Measurements from ENCODE around the gene TNFRSF11A.

The TNFRSF11A gene

DNA sequence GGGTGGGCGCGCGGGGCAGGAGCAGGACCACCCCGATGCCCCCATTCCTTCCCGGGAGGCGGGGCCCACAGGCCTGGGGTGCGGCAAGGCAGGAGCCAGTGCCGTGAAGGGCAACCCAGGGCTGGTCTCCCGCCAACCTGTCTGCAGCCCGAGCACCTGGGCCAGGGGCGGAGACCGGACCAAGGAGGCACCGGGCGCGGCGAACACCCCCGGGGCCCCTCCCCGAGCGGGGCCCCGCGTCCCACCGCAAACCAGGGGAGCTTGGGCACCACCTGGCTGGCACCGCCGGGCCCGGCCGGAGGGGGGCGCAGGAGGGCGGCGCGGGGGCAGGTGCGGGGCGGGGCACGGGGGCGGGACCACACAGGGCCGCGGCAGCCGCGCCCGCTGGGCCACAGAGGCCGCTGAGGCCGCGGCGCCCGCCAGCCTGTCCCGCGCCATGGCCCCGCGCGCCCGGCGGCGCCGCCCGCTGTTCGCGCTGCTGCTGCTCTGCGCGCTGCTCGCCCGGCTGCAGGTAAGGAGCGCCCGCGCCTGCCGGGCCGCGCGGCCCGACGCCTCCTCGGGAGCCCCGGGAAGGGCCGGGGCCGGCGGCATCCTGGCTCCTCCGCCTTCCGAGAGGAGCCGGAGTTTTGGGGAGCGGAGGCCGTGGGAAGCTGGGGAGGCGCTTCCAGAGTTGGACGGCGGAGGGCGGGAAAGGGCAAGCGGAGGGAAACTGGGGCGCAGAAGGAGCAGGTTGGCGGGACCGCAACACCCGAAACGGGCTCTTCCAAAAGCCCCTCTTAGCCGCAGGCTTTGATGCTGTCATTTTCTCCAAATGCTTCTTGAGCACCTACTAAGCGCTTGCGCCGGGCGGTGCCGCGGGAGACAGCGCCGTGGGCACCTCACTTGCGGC is at the start of gene TNFRSF11A:
TNFRSF11A (plus strand) TSS at position 394 of the 889 bp plus-strand sequence; CDS start at position 437, 43 bp downstream.
- H3K27ac Mint-ChIP-seq: peak within 1 kb of the TSS; percentile 34
- peak; percentile 67 for ATAC-seq
- peaks cover 78% of the 10 kb centered on the region for H3K27me3 Mint-ChIP-seq
- H3K9me3 Mint-ChIP-seq: no peaks in the 10 kb centered on the region
- DNase-seq: peak; percentile 71
- peak within 1 kb of the TSS; percentile 74 for H3K4me3 Mint-ChIP-seq
- no peaks in the 10 kb centered on the region for H3K36me3 Mint-ChIP-seq (ENCODE audit: low read depth)
- H3K4me1 Mint-ChIP-seq: peaks cover 49% of the 10 kb centered on the region

DNA sequence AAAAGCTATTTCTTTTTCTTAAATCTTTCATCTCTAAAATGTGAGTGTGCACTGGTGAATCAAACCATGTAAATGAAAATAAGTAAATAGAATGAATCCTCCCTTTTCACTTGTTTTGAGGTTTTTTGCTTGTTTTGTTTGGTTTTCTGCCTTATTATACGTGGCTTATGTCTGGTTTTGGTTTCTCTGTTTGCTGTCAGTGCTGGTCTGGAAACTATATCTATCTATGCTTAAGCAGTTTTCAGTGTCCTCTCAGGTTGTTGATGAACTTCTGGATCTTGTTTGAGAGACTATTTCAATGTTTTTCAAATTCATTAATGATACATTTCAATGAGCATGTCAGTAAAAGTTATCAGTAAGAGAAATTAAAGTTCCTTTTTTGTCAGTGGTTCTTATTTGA is 48.1 kb upstream of the TNFRSF11A start:
- Mint-ChIP-seq H3K36me3 (ENCODE audit: low read depth) (peaks cover 31% of the 10 kb centered on the region), H3K4me1 (peaks cover 23% of the 10 kb centered on the region), H3K9me3 (no peaks in the 10 kb centered on the region), H3K4me3 (no peak overlapping the region), H3K27me3 (no peaks in the 10 kb centered on the region), H3K27ac (no peak overlapping the region)
- ATAC-seq (no peak), DNase-seq (no peak)

DNA sequence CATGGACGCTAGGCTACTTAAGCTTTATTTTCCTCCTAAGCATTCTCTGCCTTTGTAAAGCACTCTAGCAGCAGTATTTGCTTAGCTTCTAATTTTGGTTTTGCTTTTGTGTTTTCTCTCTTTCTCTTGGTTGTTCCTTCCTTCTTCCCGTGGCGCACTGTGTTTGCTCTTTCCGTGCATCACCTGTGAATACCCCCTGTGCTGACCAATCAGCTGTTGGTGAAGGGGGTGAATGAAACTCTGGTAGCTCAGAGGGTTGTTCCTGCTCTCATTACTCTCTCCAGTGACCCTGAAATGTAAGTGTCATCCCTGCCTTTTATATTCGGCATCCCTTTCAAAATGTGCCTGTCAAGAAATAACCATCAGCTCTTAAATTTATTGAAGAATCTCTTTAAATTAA is 45.5 kb upstream of the TNFRSF11A start:
- Mint-ChIP-seq H3K27ac (no peak overlapping the region), H3K36me3 (ENCODE audit: low read depth) (peaks cover 45% of the 10 kb centered on the region), H3K9me3 (no peaks in the 10 kb centered on the region), H3K4me1 (peaks cover 31% of the 10 kb centered on the region), H3K27me3 (no peaks in the 10 kb centered on the region), H3K4me3 (no peak overlapping the region)
- no peak for DNase-seq
- no peak for ATAC-seq

DNA sequence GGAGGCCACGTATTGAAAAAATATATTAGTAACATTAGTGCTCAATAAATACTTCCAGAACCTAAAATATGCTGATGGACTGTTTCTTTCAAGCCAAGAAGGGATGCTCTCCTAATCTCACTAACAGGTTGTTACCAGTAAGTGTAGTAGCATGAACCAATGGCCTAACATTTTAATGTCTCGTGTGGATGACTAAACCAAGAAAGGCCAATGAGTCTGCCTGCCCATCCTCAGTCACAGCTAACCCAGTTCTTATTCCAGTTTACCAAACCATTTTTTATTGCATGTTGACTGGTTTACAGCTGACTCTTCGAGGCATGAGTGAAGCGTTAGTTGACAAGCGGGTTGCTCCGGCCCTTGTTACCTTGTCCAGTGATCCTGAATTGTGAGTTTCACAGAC is 45.1 kb upstream of the TNFRSF11A start:
- peaks cover 31% of the 10 kb centered on the region for H3K4me1 Mint-ChIP-seq
- no peak overlapping the region for H3K27ac Mint-ChIP-seq
- H3K4me3 Mint-ChIP-seq: no peak overlapping the region
- DNase-seq (no peak), ATAC-seq (peak; percentile 7)
- no peaks in the 10 kb centered on the region for H3K27me3 Mint-ChIP-seq
- peaks cover 49% of the 10 kb centered on the region for H3K36me3 Mint-ChIP-seq (ENCODE audit: low read depth)
- no peaks in the 10 kb centered on the region for H3K9me3 Mint-ChIP-seq

DNA sequence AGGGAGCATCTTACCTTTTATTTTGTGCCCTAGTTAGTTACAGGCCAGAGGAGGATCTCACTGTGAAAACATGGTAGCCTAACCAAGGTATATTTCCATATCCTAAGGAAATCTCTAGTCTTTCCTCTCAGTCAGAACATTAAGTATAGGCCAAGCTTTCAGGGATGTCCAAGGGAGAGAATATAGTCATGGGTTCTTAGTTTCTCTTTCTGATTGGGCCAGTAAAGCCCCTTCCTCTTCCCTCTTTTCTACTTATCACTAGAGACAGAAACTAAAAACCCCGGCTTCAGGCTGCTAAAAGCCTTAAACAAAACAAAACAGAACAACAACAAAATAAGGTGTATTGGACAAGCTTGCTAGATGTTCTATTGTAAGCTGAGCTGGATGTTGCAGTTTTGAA is 44.3 kb upstream of the TNFRSF11A start:
- Mint-ChIP-seq H3K4me1 (peaks cover 37% of the 10 kb centered on the region), H3K27me3 (no peaks in the 10 kb centered on the region), H3K36me3 (ENCODE audit: low read depth) (peaks cover 54% of the 10 kb centered on the region), H3K4me3 (no peak overlapping the region), H3K9me3 (no peaks in the 10 kb centered on the region), H3K27ac (peak overlapping the region; percentile 57)
- ATAC-seq (no peak), DNase-seq (no peak)

DNA sequence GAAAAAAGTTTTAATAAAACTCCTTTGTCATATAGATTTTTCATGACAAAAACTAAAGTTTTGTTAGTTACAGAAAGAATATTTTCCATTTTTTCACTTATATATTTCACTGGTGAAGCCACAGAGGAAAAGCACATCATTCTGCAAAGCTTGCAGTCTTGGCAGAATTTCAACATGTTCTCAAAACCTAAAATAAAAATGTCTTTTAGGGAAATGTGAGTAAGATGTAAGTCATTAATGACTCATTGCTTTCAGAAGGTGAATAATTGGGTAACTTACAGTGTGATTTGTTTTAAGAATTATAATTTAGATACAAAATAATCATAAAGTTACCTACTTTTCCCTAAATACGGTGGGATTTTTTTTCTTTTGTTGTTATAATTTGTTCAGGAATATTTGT is 43.4 kb upstream of the TNFRSF11A start:
- Mint-ChIP-seq H3K9me3 (no peaks in the 10 kb centered on the region), H3K4me1 (peaks cover 40% of the 10 kb centered on the region), H3K27me3 (no peaks in the 10 kb centered on the region), H3K4me3 (no peak overlapping the region), H3K27ac (peak overlapping the region; percentile 57), H3K36me3 (ENCODE audit: low read depth) (peaks cover 52% of the 10 kb centered on the region)
- ATAC-seq: peak; percentile 56
- no peak for DNase-seq

DNA sequence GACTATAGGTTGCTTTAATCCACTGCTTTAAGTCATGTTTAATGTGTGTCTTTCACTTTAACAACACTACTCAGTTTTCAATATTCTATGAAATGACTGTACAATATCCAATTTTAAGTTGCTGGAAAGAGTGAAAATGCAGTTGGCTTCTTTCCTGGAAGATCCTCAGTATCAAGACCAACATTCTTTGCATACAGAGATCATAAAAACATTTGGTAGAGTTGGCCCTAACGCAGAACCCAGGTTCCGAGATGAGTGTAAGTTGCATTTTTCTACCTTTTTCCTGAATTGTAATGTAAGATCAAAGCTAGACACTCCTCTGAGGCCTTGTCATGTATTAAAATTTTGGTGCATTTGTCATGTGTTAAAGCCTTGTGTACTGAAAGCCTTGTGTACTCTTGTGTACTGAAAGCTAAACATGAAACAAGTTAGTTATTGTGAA is 42.9 kb upstream of the TNFRSF11A start:
- Mint-ChIP-seq H3K27me3 (no peaks in the 10 kb centered on the region), H3K4me1 (peaks cover 37% of the 10 kb centered on the region), H3K36me3 (ENCODE audit: low read depth) (peaks cover 47% of the 10 kb centered on the region), H3K4me3 (peak overlapping the region; percentile 23), H3K27ac (peak overlapping the region; percentile 57), H3K9me3 (no peaks in the 10 kb centered on the region)
- DNase-seq (no peak), ATAC-seq (peak; percentile 45)

DNA sequence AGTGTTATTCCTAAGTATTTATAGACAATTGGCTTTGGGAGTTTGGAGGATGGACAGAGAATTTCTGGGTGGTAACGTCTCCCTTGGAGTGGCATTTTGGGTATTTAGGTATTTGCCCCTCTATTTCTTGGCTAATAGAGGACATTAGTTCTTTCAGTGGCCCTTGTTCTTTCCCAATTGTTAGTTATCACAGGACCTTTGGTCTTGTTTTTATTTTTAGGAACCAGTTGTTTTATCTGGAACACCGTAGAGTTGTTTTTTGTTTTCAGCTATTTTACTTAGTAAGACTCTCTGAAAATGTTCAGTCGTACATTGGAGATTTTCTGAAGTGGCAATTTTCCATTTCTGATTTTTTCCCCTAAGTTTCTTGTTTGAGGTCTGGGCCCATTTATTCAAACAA is 40.5 kb upstream of the TNFRSF11A start:
- no peak for DNase-seq
- no peaks in the 10 kb centered on the region for H3K27me3 Mint-ChIP-seq
- H3K27ac Mint-ChIP-seq: no peak overlapping the region
- no peak overlapping the region for H3K4me3 Mint-ChIP-seq
- no peaks in the 10 kb centered on the region for H3K9me3 Mint-ChIP-seq
- H3K4me1 Mint-ChIP-seq: peaks cover 50% of the 10 kb centered on the region
- H3K36me3 Mint-ChIP-seq (ENCODE audit: low read depth): peaks cover 52% of the 10 kb centered on the region
- no peak for ATAC-seq

DNA sequence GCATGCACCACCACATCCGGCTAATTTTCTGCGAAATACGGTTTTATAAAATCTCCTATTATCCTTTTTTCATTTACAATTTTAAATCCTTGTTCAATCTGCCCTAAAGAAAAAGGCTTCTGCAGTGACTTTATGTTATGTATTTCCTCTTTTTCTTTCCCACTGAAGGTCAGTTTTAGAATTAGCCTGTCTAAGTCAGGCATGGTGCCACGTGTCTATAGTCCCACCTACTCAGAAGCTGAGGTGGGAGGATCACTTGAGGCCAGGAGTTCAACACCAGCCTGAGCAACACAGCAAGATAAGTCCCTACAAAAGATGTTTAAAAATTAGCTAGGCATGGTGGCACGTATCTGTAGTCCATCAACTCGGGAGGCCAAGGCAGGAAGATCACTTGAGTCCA is 39.8 kb upstream of the TNFRSF11A start:
- ATAC-seq (no peak), DNase-seq (no peak)
- H3K4me3 Mint-ChIP-seq: no peak overlapping the region
- peaks cover 52% of the 10 kb centered on the region for H3K36me3 Mint-ChIP-seq (ENCODE audit: low read depth)
- peak overlapping the region; percentile 16 for H3K27ac Mint-ChIP-seq
- no peaks in the 10 kb centered on the region for H3K9me3 Mint-ChIP-seq
- H3K27me3 Mint-ChIP-seq: no peaks in the 10 kb centered on the region
- H3K4me1 Mint-ChIP-seq: peaks cover 50% of the 10 kb centered on the region

DNA sequence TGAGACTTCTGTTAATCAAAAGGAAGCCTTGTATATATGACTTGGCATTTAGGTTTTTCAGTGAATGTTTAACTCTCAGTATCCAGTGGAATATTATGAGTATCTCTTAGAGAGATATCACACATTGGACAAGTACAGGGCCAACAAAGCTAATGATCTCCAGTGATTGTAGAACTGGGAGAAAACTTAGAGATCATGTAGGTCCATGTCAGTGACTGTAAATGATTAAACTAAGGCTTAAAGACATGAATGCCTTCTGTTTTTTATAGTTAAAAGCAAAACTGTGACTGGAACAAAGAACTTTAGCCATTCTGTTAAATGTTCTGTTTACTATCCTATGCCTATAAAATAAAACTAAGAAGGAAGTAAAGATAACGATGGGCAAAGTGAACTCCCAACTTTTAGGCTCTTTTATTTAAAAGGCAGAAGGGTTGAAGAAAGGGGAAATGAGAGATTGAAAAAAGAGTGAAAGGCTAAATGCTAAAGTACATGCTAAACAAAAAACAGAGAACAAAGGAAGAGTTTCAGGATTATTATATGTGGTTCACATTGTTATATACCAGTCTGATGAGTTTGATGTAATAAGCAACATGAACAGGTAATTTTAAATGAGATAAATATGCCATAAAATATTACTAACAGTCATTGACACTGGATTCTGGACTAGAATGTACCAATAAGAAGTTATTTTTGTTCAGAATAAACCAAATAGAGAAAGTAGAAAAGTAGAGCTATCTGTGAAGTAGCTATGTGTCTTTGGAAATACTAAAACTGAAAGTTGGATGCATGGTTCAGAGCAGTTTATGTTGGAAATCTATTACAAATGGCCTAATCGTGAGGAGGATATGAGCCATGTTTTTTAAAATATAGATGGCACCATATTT is 37.1 kb upstream of the TNFRSF11A start:
- peaks cover 26% of the 10 kb centered on the region for H3K4me1 Mint-ChIP-seq
- H3K27me3 Mint-ChIP-seq: no peaks in the 10 kb centered on the region
- ATAC-seq: no peak
- H3K4me3 Mint-ChIP-seq: no peak overlapping the region
- no peaks in the 10 kb centered on the region for H3K9me3 Mint-ChIP-seq
- DNase-seq: no peak
- peaks cover 34% of the 10 kb centered on the region for H3K36me3 Mint-ChIP-seq (ENCODE audit: low read depth)
- H3K27ac Mint-ChIP-seq: no peak overlapping the region

DNA sequence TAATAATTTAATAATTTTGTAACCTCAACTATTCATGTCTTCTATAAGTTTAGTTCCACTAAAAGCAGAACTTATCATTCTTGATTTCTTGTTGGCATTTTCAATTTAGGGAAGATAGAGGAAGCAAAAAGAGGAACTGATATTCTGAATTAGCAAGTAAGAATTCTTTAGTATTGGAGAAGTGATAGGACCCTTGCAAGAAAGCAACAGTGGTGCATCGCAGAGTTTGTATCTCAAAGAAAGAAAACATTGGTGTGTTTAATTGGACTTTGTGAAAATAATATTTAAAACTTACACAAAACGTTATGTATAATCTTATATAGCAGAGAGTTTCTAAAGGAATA is 36.5 kb upstream of the TNFRSF11A start:
- no peaks in the 10 kb centered on the region for H3K9me3 Mint-ChIP-seq
- peaks cover 32% of the 10 kb centered on the region for H3K36me3 Mint-ChIP-seq (ENCODE audit: low read depth)
- no peak for DNase-seq
- H3K27me3 Mint-ChIP-seq: no peaks in the 10 kb centered on the region
- H3K4me3 Mint-ChIP-seq: no peak overlapping the region
- no peak overlapping the region for H3K27ac Mint-ChIP-seq
- H3K4me1 Mint-ChIP-seq: peaks cover 26% of the 10 kb centered on the region
- ATAC-seq: no peak

DNA sequence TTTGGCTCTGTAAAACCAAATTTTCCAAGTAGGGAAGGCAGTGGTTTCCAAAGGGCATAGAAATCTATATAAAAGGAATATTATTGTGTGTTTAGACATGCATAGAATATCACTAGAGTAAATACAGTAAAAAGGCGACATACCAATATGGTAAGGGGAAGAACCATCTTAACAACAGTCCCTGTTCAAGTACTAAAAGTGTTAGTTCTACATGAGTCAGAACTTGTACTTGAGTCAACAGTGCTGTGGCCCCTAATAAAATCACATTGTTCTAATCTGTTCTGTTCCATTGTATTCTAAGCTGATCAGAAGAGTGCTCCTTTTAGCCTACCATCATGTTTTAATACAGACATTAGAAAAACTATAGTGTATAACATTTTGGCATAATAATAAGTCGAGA is 36.1 kb upstream of the TNFRSF11A start:
- Mint-ChIP-seq H3K36me3 (ENCODE audit: low read depth) (peaks cover 33% of the 10 kb centered on the region), H3K27ac (no peak overlapping the region)
- ATAC-seq: peak; percentile 65

DNA sequence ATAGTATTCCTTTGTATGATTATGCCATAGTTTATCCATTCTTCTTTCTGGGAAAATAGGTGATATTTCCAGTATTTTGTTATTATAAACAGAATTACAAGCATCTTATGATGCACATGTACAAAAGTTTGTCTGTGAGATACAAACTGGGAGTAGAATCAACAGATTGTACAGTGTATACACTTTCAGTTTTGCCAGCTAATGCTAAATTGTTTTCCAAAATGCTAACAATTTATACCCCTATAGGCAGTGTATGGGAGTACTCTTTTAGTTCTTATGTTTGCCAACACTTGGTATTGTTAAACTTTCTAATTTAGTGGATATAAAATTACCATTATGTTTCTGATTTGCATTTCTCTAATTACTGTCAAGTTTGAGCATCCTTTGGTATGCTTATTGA is 31.0 kb upstream of the TNFRSF11A start:
- DNase-seq: no peak
- Mint-ChIP-seq H3K4me1 (peaks cover 4% of the 10 kb centered on the region), H3K27me3 (no peaks in the 10 kb centered on the region), H3K27ac (no peak overlapping the region), H3K9me3 (no peaks in the 10 kb centered on the region), H3K4me3 (no peak overlapping the region), H3K36me3 (ENCODE audit: low read depth) (peaks cover 21% of the 10 kb centered on the region)
- ATAC-seq: no peak

More for the DNA sequence above, 36.1 kb upstream of the TNFRSF11A start:
- Mint-ChIP-seq H3K9me3 (no peaks in the 10 kb centered on the region), H3K4me1 (peaks cover 26% of the 10 kb centered on the region), H3K4me3 (no peak overlapping the region), H3K27me3 (no peaks in the 10 kb centered on the region)
- DNase-seq: no peak

DNA sequence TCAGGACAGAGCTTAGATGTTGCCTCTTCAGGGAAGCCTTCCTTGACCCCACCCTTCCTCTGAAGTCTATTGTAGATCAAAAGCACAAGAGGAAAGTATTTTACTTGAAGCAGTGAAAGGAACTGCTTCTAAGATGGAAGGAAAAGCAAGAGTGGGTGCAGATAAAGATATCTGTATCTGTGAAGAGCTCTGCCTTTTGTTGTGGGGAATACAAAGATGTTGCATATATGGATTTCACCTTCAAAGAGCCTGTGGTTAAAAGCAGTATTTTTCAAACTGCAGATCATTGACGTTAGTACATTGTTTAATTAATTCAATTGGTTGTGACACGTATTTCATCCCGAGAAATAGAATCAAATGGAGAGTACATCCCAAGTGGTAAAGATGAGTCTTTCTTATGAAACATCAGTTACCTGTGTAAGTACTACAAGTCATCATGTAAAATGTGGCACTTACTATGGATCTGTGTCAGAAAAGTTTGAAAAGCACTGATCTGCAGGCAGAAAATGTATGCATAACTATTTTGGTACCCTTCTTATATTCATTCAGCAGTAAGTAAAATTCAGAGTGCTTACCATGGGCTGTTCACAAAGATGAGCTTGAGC is 24.6 kb upstream of the TNFRSF11A start:
- Mint-ChIP-seq H3K27me3 (no peaks in the 10 kb centered on the region), H3K36me3 (ENCODE audit: low read depth) (peaks cover 38% of the 10 kb centered on the region), H3K4me1 (peaks cover 1% of the 10 kb centered on the region), H3K27ac (no peak overlapping the region), H3K9me3 (no peaks in the 10 kb centered on the region), H3K4me3 (no peak overlapping the region)
- ATAC-seq (no peak), DNase-seq (no peak)

Data from activated naive CD8-positive, alpha-beta T cell treated with anti-CD3 and anti-CD28 coated beads, Interleukin-2, amount 50 U/mL, for 24 hours (primary cell).